Gastrocnemius medialis (tissue), 4 donors: Measurements from ENCODE around the gene ATF6. TPM values are rescaled to one million over a fixed set of nuclear protein-coding genes. Genes with fewer than 3 reads are reported as not detected.
"Not testable (repeated sequence)": the region's sequence is repeated elsewhere in the genome, so short reads cannot be mapped to it uniquely, and the experiment has no call there.

Experiments
- ATAC-seq, 2 donors: fragments of 150-250 bp; one replicate each; pipeline ENCODE4 v1.9.1; 2016
- DNase-seq, 2 donors: peaks; one replicate each; pipeline ENCODE4 v3.0.0-alpha.2; 2019
- H3K27ac ChIP-seq, 4 donors: fragments of 200-600 bp; sonication (generic); 1 replicate in 1 of 4; 2 replicates in 3 of 4; pipeline ENCODE4 v1.5.1; 2016 to 2018; ENCODE audit warnings: mild to moderate bottlenecking in 2 of 4, moderate library complexity in 1 of 4
- H3K27me3 ChIP-seq, 3 donors: fragments of 200-600 bp; sonication (generic) in 2 of 3; 1 replicate in 1 of 3; 2 replicates in 2 of 3; pipeline versions ENCODE4 v1.5.1 to v1.6.0; 2016 to 2019; ENCODE audit warnings: mild to moderate bottlenecking in 1 of 3, moderate library complexity in 1 of 3
- H3K36me3 ChIP-seq, 2 donors: fragments of 200-600 bp; sonication (generic) in 1 of 2; one replicate each; pipeline ENCODE4 v1.5.1; 2017 to 2018
- H3K4me1 ChIP-seq, 2 donors: fragments of 200-600 bp; sonication (generic) in 1 of 2; one replicate each; pipeline ENCODE4 v1.5.1; 2016 to 2017; ENCODE audit warnings: mild to moderate bottlenecking in 2 of 2
- H3K4me3 ChIP-seq, 4 donors: fragments of 200-600 bp; sonication (generic) in 3 of 4; 1 replicate in 1 of 4; 2 replicates in 3 of 4; pipeline ENCODE4 v1.5.1; 2016 to 2019; ENCODE audit warnings: mild to moderate bottlenecking in 2 of 4
- H3K9me3 ChIP-seq, 3 donors: fragments of 200-600 bp; sonication (generic) in 2 of 3; 1 replicate in 1 of 3; 2 replicates in 2 of 3; pipeline ENCODE4 v1.5.1; 2016 to 2019
- POLR2A ChIP-seq, 2 donors: fragments of 450-650 bp; IDR thresholded peaks; one replicate each; pipeline ENCODE4 v1.6.1; 2017; ENCODE audit warnings: antibody characterized with exemption in 2 of 2, mild to moderate bottlenecking in 2 of 2, moderate library complexity in 2 of 2
- in situ Hi-C, 4 donors: fragments of 200-750 bp; cut with MboI; loops; one replicate each; pipeline versions ENCODE4 v1.15.0 to v1.8.0; 2017; ENCODE audit warnings: low sequenced_read_pairs in 4 of 4
- intact Hi-C: fragments of 100-400 bp; cut with DNase I; formaldehyde crosslinking; loops from one replicate; pipeline ENCODE4 v1.15.1; 2023; ENCODE audit warnings: low total_unique reads
- total RNA-seq, 4 donors: library from RNA; depleted of rRNA; stranded (reverse); fragments of >200 nt; gene quantifications; one replicate each; pipeline versions ENCODE4 v1.1.0 to v1.2.3, GENCODE V29; 2016
- TF ChIP-seq, protein P1 (sequence below), 5 experiments: fragments of 450-650 bp in 3 of 5; fragments of 200-600 bp in 2 of 5; sonication (generic) in 2 of 5; IDR thresholded peaks in 4 of 5; conservative IDR thresholded peaks in 1 of 5; 1 replicate in 4 of 5; 2 replicates in 1 of 5; pipeline ENCODE4 v1.5.1; 2016 to 2019; ENCODE audit warnings: antibody characterized with exemption in 5 of 5, mild to moderate bottlenecking in 3 of 5, moderate library complexity in 3 of 5

The ATF6 gene
- total RNA-seq, 4 donors from 2014 or later = 15.3 to 20.1 (median 18.3) TPM

DNA sequence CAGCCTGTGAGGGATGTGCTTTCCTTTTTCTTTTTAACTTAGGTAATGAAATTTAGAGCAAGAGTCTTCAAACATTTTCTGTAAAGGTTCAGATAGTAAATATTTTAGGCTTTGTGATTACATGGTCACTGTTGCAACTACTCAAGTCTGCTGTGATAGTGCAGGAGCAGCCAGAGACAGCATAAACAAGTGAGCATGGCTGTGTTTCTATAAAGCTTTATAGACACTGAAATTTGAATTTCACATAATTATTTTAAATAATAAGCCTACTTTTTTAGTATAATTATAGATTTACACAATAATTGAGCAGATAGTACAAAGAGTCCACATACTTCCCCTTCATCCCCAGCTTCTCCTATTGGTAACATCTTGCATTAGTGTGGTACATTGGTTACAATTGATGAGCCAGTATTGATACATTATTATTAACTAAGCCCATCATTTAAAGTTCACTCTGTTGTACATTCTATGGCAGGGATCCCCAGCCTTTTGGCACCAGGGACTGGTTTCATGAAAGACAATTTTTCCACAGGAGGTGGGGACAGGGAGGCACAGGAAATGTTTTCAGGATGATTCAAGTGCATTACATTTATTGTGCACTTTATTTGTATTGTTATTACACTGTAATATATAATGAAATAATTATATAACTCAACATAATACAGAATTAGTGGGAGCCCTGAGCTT, 3.0 kb downstream of the ATF6 start:
- DNase-seq (no peak), ATAC-seq (no peak)
- intact Hi-C loops (no loop called here), in situ Hi-C loops (loop anchor here in 2 of 4 donors (25.0 kb wide), 2 partner anchors 582 to 1432 kb away; partner anchors contain the start of genes ADAMTS4 (in 1 of the 2), B4GALT3 (in 1 of the 2), COPA (in 1 of the 2) and NCSTN (in 1 of the 2))
- no peaks in the 10 kb centered on the region for H3K36me3 ChIP-seq
- TF ChIP-seq POLR2A (IDR thresholded peaks at IDR 0.05) = no peak
- TF ChIP-seq, protein P1, sequence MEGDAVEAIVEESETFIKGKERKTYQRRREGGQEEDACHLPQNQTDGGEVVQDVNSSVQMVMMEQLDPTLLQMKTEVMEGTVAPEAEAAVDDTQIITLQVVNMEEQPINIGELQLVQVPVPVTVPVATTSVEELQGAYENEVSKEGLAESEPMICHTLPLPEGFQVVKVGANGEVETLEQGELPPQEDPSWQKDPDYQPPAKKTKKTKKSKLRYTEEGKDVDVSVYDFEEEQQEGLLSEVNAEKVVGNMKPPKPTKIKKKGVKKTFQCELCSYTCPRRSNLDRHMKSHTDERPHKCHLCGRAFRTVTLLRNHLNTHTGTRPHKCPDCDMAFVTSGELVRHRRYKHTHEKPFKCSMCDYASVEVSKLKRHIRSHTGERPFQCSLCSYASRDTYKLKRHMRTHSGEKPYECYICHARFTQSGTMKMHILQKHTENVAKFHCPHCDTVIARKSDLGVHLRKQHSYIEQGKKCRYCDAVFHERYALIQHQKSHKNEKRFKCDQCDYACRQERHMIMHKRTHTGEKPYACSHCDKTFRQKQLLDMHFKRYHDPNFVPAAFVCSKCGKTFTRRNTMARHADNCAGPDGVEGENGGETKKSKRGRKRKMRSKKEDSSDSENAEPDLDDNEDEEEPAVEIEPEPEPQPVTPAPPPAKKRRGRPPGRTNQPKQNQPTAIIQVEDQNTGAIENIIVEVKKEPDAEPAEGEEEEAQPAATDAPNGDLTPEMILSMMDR (IDR thresholded peaks at IDR 0.05 in 4 of 5, conservative IDR thresholded peaks at IDR 0.05 in 1 of 5) = no peak
- no peak overlapping the region for H3K27ac ChIP-seq
- no peak overlapping the region for H3K4me3 ChIP-seq
- no peaks in the 10 kb centered on the region for H3K9me3 ChIP-seq
- H3K27me3 ChIP-seq = no peaks in the 10 kb centered on the region
- peaks cover 35 to 50% of the 10 kb centered on the region in 2 donors for H3K4me1 ChIP-seq

DNA sequence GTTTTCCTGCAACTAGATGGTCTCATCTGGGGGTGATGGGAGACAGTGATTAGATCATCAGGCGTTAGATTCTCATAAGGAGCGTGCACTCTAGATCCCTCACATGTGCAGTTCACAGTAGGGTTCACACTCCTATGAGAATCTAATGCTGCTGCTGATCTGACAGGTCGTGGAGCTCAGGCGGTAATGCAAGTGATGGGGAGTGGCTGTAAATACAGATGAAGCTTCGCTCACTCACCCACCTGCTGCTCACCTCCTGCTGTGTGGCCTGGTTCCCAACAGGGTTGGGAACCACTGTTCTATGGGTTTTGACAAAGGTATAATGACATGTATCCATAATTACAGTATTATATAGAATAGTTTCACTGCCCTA, 3.5 kb downstream of the ATF6 start:
- H3K36me3 ChIP-seq, H3K9me3 ChIP-seq, H3K27me3 ChIP-seq, ATAC-seq, H3K4me3 ChIP-seq, intact Hi-C loops, DNase-seq, H3K27ac ChIP-seq: not testable (repeated sequence)
- in situ Hi-C loops = loop anchor here in 2 of 4 donors (25.0 kb wide), 2 partner anchors 582 to 1432 kb away; partner anchors contain the start of genes ADAMTS4 (in 1 of the 2), B4GALT3 (in 1 of the 2), COPA (in 1 of the 2) and NCSTN (in 1 of the 2)
- H3K4me1 ChIP-seq = peaks cover 35 to 54% of the 10 kb centered on the region in 2 donors

DNA sequence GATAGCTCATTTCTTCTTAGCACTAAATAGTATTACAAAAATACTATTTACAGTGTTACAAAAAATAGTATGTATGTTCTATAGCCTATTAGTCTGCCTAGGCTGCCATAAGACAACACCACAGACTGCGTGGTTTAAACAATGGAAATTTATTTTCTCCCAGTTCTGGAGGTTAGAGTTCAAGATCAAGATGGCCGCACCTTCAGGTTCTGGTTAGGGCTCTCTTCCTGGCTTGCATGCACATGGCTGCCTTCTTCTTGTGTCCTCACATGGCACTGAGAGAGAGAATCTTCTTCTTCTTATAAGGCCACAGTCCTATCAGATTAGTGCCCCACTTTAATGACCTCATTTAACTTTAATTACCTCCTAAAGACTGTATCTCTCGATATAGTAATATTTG, 4.1 kb downstream of the ATF6 start:
- no peak for TF ChIP-seq POLR2A (IDR thresholded peaks at IDR 0.05)
- TF ChIP-seq, protein P1 (IDR thresholded peaks at IDR 0.05 in 4 of 5, conservative IDR thresholded peaks at IDR 0.05 in 1 of 5) = no peak
- Histone ChIP-seq H3K36me3 (no peaks in the 10 kb centered on the region), H3K27ac (no peak overlapping the region), H3K4me3 (no peak overlapping the region), H3K27me3 (no peaks in the 10 kb centered on the region), H3K9me3 (no peaks in the 10 kb centered on the region), H3K4me1 (peaks cover 35 to 57% of the 10 kb centered on the region in 2 donors)
- ATAC-seq (no peak), DNase-seq (no peak)
- in situ Hi-C loops = loop anchor here in 2 of 4 donors (25.0 kb wide), 2 partner anchors 583 to 1433 kb away; partner anchors contain the start of genes ADAMTS4 (in 1 of the 2), B4GALT3 (in 1 of the 2), COPA (in 1 of the 2) and NCSTN (in 1 of the 2)
- intact Hi-C loops = no loop called here

DNA sequence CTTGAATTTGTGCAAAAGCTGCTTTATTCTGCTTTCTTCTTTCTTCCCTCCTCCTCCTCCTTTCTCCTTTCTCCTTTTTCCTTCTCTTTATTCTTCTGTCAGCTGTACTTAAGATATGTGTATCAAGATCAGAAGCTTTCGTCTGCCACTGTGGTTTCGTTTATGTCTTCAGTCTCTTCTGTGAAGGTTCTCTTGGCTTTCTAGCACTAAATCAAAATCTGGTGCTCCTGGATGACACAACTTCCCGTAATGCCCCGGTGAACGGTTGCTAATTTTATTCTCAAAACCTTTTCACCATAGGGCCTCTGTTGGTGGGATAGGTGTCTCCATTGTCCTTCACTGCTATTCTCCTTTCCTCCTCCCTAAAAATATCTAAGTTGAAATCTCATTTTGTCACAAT, 5.0 kb downstream of the ATF6 start:
- Histone ChIP-seq H3K36me3 (no peaks in the 10 kb centered on the region), H3K27me3 (no peaks in the 10 kb centered on the region), H3K4me1 (peaks cover 35 to 57% of the 10 kb centered on the region in 2 donors), H3K4me3 (no peak overlapping the region), H3K9me3 (no peaks in the 10 kb centered on the region), H3K27ac (no peak overlapping the region)
- intact Hi-C loops = no loop called here
- DNase-seq = no peak
- TF ChIP-seq, protein P1 (IDR thresholded peaks at IDR 0.05 in 4 of 5, conservative IDR thresholded peaks at IDR 0.05 in 1 of 5) = no peak
- no peak for TF ChIP-seq POLR2A (IDR thresholded peaks at IDR 0.05)
- ATAC-seq = no peak
- in situ Hi-C loops = loop anchor here in 2 of 4 donors (25.0 kb wide), 2 partner anchors 584 to 1434 kb away; partner anchors contain the start of genes ADAMTS4 (in 1 of the 2), B4GALT3 (in 1 of the 2), COPA (in 1 of the 2) and NCSTN (in 1 of the 2)

DNA sequence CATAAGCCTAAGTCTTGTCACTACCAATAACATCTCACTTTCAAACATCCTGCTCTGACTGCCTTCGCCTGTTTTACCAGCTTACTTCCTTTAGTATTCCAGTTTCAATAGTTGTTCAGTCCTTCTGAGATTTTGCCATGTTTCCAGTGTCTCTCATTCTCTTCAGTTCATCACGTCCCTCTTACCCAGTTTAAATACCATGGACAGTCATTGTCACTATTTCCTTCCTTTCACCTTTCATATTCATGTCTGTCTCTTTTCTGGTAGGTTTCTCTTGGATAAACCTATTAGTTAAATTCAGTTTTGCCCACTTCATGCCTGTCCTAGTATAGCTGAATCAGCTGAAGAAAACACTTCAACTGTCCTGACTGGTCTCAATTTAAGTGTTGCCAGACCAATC, 5.9 kb downstream of the ATF6 start:
- Histone ChIP-seq H3K9me3 (no peaks in the 10 kb centered on the region), H3K4me1 (peaks cover 33 to 54% of the 10 kb centered on the region in 2 donors), H3K27ac (no peak overlapping the region), H3K36me3 (no peaks in the 10 kb centered on the region), H3K4me3 (no peak overlapping the region), H3K27me3 (no peaks in the 10 kb centered on the region)
- TF ChIP-seq, protein P1 (IDR thresholded peaks at IDR 0.05 in 4 of 5, conservative IDR thresholded peaks at IDR 0.05 in 1 of 5) = no peak
- TF ChIP-seq POLR2A (IDR thresholded peaks at IDR 0.05) = no peak
- DNase-seq (no peak), ATAC-seq (no peak)
- intact Hi-C loops (no loop called here), in situ Hi-C loops (loop anchor here in 2 of 4 donors (25.0 kb wide), 2 partner anchors 585 to 1435 kb away; partner anchors contain the start of genes ADAMTS4 (in 1 of the 2), B4GALT3 (in 1 of the 2), COPA (in 1 of the 2) and NCSTN (in 1 of the 2))
